Gastrocnemius medialis (tissue), 4 donors: Measurements from ENCODE around the gene LAMB2. TPM values are rescaled to one million over a fixed set of nuclear protein-coding genes. Genes with fewer than 3 reads are reported as not detected.

Source experiments
- ATAC-seq, 2 donors: fragments of 150-250 bp; one replicate each; pipeline ENCODE4 v1.9.1; 2016
- DNase-seq, 2 donors: peaks; one replicate each; pipeline ENCODE4 v3.0.0-alpha.2; 2019
- H3K27ac ChIP-seq, 4 donors: fragments of 200-600 bp; sonication (generic); 1 replicate in 1 of 4; 2 replicates in 3 of 4; pipeline ENCODE4 v1.5.1; 2016 to 2018; ENCODE audit warnings: mild to moderate bottlenecking in 2 of 4, moderate library complexity in 1 of 4
- H3K27me3 ChIP-seq, 3 donors: fragments of 200-600 bp; sonication (generic) in 2 of 3; 1 replicate in 1 of 3; 2 replicates in 2 of 3; pipeline versions ENCODE4 v1.5.1 to v1.6.0; 2016 to 2019; ENCODE audit warnings: mild to moderate bottlenecking in 1 of 3, moderate library complexity in 1 of 3
- H3K36me3 ChIP-seq, 2 donors: fragments of 200-600 bp; sonication (generic) in 1 of 2; one replicate each; pipeline ENCODE4 v1.5.1; 2017 to 2018
- H3K4me1 ChIP-seq, 2 donors: fragments of 200-600 bp; sonication (generic) in 1 of 2; one replicate each; pipeline ENCODE4 v1.5.1; 2016 to 2017; ENCODE audit warnings: mild to moderate bottlenecking in 2 of 2
- H3K4me3 ChIP-seq, 4 donors: fragments of 200-600 bp; sonication (generic) in 3 of 4; 1 replicate in 1 of 4; 2 replicates in 3 of 4; pipeline ENCODE4 v1.5.1; 2016 to 2019; ENCODE audit warnings: mild to moderate bottlenecking in 2 of 4
- H3K9me3 ChIP-seq, 3 donors: fragments of 200-600 bp; sonication (generic) in 2 of 3; 1 replicate in 1 of 3; 2 replicates in 2 of 3; pipeline ENCODE4 v1.5.1; 2016 to 2019
- CTCF ChIP-seq, 5 experiments: fragments of 450-650 bp in 3 of 5; fragments of 200-600 bp in 2 of 5; sonication (generic) in 2 of 5; IDR thresholded peaks in 4 of 5; conservative IDR thresholded peaks in 1 of 5; 1 replicate in 4 of 5; 2 replicates in 1 of 5; pipeline ENCODE4 v1.5.1; 2016 to 2019; ENCODE audit warnings: antibody characterized with exemption in 5 of 5, mild to moderate bottlenecking in 3 of 5, moderate library complexity in 3 of 5
- POLR2A ChIP-seq, 2 donors: fragments of 450-650 bp; IDR thresholded peaks; one replicate each; pipeline ENCODE4 v1.6.1; 2017; ENCODE audit warnings: antibody characterized with exemption in 2 of 2, mild to moderate bottlenecking in 2 of 2, moderate library complexity in 2 of 2
- in situ Hi-C, 4 donors: fragments of 200-750 bp; cut with MboI; loops; one replicate each; pipeline versions ENCODE4 v1.15.0 to v1.8.0; 2017; ENCODE audit warnings: low sequenced_read_pairs in 4 of 4
- intact Hi-C: fragments of 100-400 bp; cut with DNase I; formaldehyde crosslinking; loops from one replicate; pipeline ENCODE4 v1.15.1; 2023; ENCODE audit warnings: low total_unique reads
- total RNA-seq, 4 donors: library from RNA; depleted of rRNA; stranded (reverse); fragments of >200 nt; gene quantifications; one replicate each; pipeline versions ENCODE4 v1.1.0 to v1.2.3, GENCODE V29; 2016

LAMB2 gene
- total RNA-seq, 4 donors from 2014 or later, result 154 to 355 (median 243) TPM

DNA sequence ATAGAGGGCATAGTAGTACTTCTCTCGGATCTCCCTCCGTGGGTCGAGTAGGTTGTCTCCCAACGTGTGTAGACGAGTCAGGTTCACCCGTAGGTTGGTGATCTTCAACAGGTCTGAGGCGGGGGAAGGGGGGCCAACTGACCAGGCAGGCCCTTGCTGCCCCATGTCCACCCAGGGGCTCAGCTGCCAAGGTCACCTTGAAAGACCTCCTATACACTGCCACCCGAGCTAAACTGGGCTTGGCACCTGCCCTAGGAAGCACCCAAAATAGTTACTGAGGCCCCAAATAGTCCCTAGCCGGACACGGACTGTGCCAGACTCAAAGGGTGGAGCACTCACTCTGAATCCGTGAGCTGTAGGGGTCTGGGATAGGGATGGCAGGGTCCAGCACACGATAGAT, 1.8 kb downstream of the LAMB2 start:
- no peak for DNase-seq
- intact Hi-C loops, result loop anchor here (5.0 kb wide), 1 partner anchor 109 kb away; the partner anchor contains the start of gene NDUFAF3
- no peak for ATAC-seq

DNA sequence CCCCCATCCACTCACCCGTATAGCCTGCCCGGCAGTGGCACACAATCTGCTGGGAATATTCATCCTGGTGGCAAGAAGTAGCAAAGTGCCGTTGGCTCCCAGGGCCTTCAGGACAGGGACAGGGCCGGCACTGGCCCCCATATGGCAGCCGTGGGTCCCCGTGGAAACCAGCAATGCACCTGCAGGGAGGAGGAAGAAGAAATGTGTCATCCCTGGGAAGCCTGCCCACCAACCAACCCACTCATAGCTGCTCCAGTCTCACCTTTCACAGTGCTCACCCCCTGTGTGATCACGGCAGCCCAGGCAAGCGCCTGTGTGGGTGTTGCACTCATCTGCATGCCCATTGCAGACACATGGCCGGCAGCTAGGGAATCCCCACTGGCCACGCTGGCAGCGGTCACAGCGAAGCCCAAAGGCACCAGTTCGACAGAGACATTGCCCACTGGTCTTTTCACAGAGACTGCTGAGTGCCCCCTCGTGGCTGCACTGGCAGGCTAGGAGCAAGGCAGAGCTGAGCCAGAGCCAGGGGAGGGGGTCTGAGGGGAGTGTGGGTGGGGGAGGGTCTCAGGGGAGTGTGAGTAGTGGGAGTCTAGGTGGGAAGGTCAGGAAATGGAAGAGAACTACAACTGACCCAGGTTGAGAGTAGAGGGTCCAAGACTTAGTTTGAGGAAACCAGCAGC, 7.7 kb downstream of the LAMB2 start:
- no peaks in the 10 kb centered on the region for H3K27me3 ChIP-seq
- ATAC-seq, result no peak
- peaks cover 0 to 4% of the 10 kb centered on the region in 2 donors for H3K4me1 ChIP-seq
- no peak overlapping the region for H3K4me3 ChIP-seq
- in situ Hi-C loops, result no loop called here
- H3K9me3 ChIP-seq, result no peaks in the 10 kb centered on the region
- H3K27ac ChIP-seq, result no peak overlapping the region
- DNase-seq, result no peak
- TF ChIP-seq POLR2A (IDR thresholded peaks at IDR 0.05), result no peak
- no peak for TF ChIP-seq CTCF (IDR thresholded peaks at IDR 0.05 in 4 of 5, conservative IDR thresholded peaks at IDR 0.05 in 1 of 5)
- intact Hi-C loops, result no loop called here
- peaks cover 0 to 81% of the 10 kb centered on the region in 2 donors for H3K36me3 ChIP-seq

More for the DNA sequence above, 1.8 kb downstream of the LAMB2 start:
- Histone ChIP-seq H3K4me3 (peak overlapping the region in 2 of 4 donors; percentile 86 to 93), H3K9me3 (no peaks in the 10 kb centered on the region), H3K27ac (peak overlapping the region in 3 of 4 donors; percentile 92 to 96 (median 96)), H3K27me3 (no peaks in the 10 kb centered on the region), H3K36me3 (peaks cover 0 to 32% of the 10 kb centered on the region in 2 donors), H3K4me1 (peaks cover 19 to 42% of the 10 kb centered on the region in 2 donors)
- in situ Hi-C loops, result no loop called here
- no peak for TF ChIP-seq CTCF (IDR thresholded peaks at IDR 0.05 in 4 of 5, conservative IDR thresholded peaks at IDR 0.05 in 1 of 5)
- no peak for TF ChIP-seq POLR2A (IDR thresholded peaks at IDR 0.05)

DNA sequence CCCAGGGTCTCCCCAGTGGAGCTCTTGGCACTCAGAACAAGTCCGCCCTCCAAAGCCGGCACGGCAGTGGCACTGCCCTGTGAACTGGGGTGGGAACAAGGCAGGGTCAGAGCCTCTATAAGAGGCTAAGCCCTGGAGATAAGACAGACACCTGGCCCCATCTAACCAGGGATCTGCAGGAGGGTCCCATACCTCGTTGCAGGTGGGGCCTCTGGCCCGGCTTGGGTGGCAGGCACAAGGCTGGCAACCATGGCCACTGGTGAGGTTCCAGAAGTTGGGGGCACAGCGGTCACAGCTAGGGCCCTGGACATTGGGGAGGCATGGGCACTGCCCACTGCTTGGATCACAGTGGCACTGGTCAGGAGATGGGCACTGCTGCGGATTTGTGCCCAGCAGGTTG, 8.6 kb downstream of the LAMB2 start:
- intact Hi-C loops, result no loop called here
- Histone ChIP-seq H3K4me3 (no peak overlapping the region), H3K27me3 (no peaks in the 10 kb centered on the region), H3K9me3 (no peaks in the 10 kb centered on the region), H3K4me1 (peaks cover 9 to 10% of the 10 kb centered on the region in 2 donors), H3K36me3 (peaks cover 0 to 73% of the 10 kb centered on the region in 2 donors), H3K27ac (no peak overlapping the region)
- in situ Hi-C loops, result no loop called here
- DNase-seq (no peak), ATAC-seq (no peak)
- TF ChIP-seq CTCF (IDR thresholded peaks at IDR 0.05 in 4 of 5, conservative IDR thresholded peaks at IDR 0.05 in 1 of 5) (no peak), POLR2A (IDR thresholded peaks at IDR 0.05) (no peak)

GRCh38 chr3:49123687-49124086, 9.2 kb downstream of the LAMB2 start:
- intact Hi-C loops, result no loop called here
- Histone ChIP-seq H3K9me3 (no peaks in the 10 kb centered on the region), H3K4me3 (no peak overlapping the region), H3K27ac (no peak overlapping the region), H3K4me1 (peaks cover 14 to 15% of the 10 kb centered on the region in 2 donors), H3K36me3 (peaks cover 0 to 71% of the 10 kb centered on the region in 2 donors), H3K27me3 (no peaks in the 10 kb centered on the region)
- no peak for ATAC-seq
- in situ Hi-C loops, result no loop called here
- DNase-seq, result no peak
- TF ChIP-seq CTCF (IDR thresholded peaks at IDR 0.05 in 4 of 5, conservative IDR thresholded peaks at IDR 0.05 in 1 of 5), result no peak
- no peak for TF ChIP-seq POLR2A (IDR thresholded peaks at IDR 0.05)
